Esophagus (tissue), 2 donors: ENCODE measurements around the gene CORO7. TPM values are rescaled to one million over a fixed set of nuclear protein-coding genes. Genes with fewer than 3 reads are reported as not detected.

Experiments used
- H3K27ac ChIP-seq, 2 donors: one replicate each; pipeline ENCODE4 v1.5.1; 2013; ENCODE audit warnings: low read depth in 2 of 2, mild to moderate bottlenecking in 2 of 2, inconsistent platforms in 1 of 2, low read length in 1 of 2, moderate library complexity in 1 of 2
- H3K27me3 ChIP-seq, 2 donors: one replicate each; pipeline ENCODE4 v1.6.1; 2013; ENCODE audit warnings: low read length in 2 of 2, control low read depth in 1 of 2, mild to moderate bottlenecking in 1 of 2; ENCODE audit not compliant: insufficient read depth in 2 of 2, control insufficient read depth in 1 of 2
- H3K36me3 ChIP-seq, 2 donors: one replicate each; pipeline ENCODE4 v1.6.1; 2013; ENCODE audit warnings: low read length in 1 of 2; ENCODE audit not compliant: control insufficient read depth in 2 of 2, insufficient read depth in 2 of 2
- H3K4me1 ChIP-seq, 2 donors: one replicate each; pipeline ENCODE4 v1.6.1; 2013; ENCODE audit warnings: low read length in 1 of 2; ENCODE audit not compliant: control insufficient read depth in 2 of 2, insufficient read depth in 2 of 2
- H3K4me3 ChIP-seq, 2 donors: one replicate each; pipeline ENCODE4 v1.5.1; 2013; ENCODE audit warnings: low read length in 2 of 2, mild to moderate bottlenecking in 2 of 2, low read depth in 1 of 2, moderate library complexity in 1 of 2
- H3K9me3 ChIP-seq, 2 donors: one replicate each; pipeline ENCODE4 v1.6.1; 2013; ENCODE audit warnings: mild to moderate bottlenecking in 2 of 2, low read depth in 1 of 2, low read length in 1 of 2, moderate library complexity in 1 of 2; ENCODE audit not compliant: control insufficient read depth in 2 of 2, insufficient read depth in 1 of 2
- WGBS, 2 donors: extraction: QIAGEN DNeasy Blood & Tissue Kit; methylation state at CpG; one replicate each; pipeline ENCODE4 v1.1.7; 2013; 5-methylcytosine and 5-hydroxymethylcytosine counted together
- polyA plus RNA-seq, 2 donors: library from polyadenylated mRNA; stranded (reverse); fragments of 200-250 nt; gene quantifications; one replicate each; pipeline ENCODE4 v1.2.3, GENCODE V29; 2013
- donor health status: healthy with polysubstance abuse.
- donor health status: Bipolar disorder and iron deficiency.

CORO7 gene
- polyA plus RNA-seq, 2 donors, result 11.6 to 12.8 TPM

DNA sequence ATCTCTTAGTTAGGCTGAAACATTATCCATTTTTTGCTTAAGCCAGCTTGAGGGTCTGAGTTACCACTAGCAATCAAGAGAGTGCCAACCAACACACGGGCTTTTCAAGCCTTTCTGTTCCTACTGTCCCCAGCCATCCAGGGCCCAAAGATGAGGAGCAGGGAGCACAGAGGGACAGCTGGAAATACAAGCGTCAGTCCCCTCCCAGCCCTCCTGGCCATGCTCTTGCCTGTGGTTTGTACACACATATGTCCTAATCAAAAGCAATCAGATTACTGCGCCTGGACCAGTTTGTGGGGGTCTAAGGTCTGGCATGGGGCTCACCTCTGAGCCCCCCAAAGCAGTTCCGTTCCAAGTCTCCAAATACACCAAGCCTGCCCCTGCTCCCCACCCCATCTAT is 3.5 kb downstream of the CORO7 start:
- WGBS, 2 donors, result 93 to 96% methylated on average over 4 of the region's 4 CpGs
- peaks cover 7 to 15% of the 10 kb centered on the region in 2 donors for H3K4me1 ChIP-seq
- no peak overlapping the region for H3K4me3 ChIP-seq
- no peak overlapping the region for H3K27ac ChIP-seq
- peaks cover 5 to 17% of the 10 kb centered on the region in 2 donors for H3K36me3 ChIP-seq
- H3K9me3 ChIP-seq, result no peaks in the 10 kb centered on the region
- no peaks in the 10 kb centered on the region for H3K27me3 ChIP-seq

DNA sequence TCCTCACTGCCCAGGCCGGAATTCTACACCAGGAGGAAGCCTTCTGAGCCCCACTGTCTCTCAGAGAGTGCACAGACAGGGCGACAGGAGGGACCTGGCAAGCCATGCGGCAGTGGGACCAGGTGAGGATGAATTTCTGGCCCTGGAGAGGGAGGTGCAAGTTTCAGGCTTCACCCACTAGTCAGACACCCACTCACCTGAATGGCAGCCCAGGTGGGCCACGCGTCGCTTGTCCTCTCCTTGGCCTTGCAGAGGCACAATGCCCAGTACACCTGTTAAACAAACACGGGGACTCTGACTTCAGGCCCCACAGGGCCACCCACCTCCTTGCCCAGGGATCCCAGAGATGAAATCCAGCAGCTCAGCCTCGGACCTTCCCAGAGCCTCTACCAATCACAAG is 4.2 kb downstream of the CORO7 start:
- H3K4me3 ChIP-seq, result no peak overlapping the region
- no peak overlapping the region for H3K27ac ChIP-seq
- 90% methylated on average over 8 of the region's 8 CpGs for WGBS, 2 donors
- no peaks in the 10 kb centered on the region for H3K27me3 ChIP-seq
- no peaks in the 10 kb centered on the region for H3K9me3 ChIP-seq
- H3K4me1 ChIP-seq, result peaks cover 7 to 15% of the 10 kb centered on the region in 2 donors
- H3K36me3 ChIP-seq, result peaks cover 8 to 23% of the 10 kb centered on the region in 2 donors

DNA sequence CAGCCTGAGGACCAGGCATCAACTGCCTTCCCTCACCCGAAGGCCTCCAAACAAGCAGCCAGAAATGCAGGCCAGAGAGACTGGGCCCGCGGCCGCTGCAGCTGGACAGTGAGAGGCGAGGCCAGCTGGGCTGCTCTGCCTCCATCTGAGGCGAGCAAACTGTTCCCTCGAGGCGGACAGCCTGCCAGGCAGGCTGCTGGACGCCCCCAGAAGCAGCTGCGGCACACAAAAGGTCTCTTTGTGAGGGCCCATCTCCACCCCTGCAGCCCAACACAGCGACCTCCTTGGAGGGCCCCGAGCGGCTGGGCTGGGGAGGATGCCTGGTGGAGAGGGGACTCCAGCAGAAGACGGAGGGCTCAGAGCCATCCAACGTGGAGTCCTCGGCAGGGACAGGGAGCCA is 4.7 kb downstream of the CORO7 start:
- H3K27ac ChIP-seq, result no peak overlapping the region
- whole genome bisulfite sequencing, 2 donors, result 70 to 78% methylated on average over 16 of the region's 16 CpGs
- H3K36me3 ChIP-seq, result peaks cover 8 to 23% of the 10 kb centered on the region in 2 donors
- H3K4me3 ChIP-seq, result no peak overlapping the region
- H3K27me3 ChIP-seq, result no peaks in the 10 kb centered on the region
- H3K9me3 ChIP-seq, result no peaks in the 10 kb centered on the region
- H3K4me1 ChIP-seq, result peaks cover 7 to 15% of the 10 kb centered on the region in 2 donors

DNA sequence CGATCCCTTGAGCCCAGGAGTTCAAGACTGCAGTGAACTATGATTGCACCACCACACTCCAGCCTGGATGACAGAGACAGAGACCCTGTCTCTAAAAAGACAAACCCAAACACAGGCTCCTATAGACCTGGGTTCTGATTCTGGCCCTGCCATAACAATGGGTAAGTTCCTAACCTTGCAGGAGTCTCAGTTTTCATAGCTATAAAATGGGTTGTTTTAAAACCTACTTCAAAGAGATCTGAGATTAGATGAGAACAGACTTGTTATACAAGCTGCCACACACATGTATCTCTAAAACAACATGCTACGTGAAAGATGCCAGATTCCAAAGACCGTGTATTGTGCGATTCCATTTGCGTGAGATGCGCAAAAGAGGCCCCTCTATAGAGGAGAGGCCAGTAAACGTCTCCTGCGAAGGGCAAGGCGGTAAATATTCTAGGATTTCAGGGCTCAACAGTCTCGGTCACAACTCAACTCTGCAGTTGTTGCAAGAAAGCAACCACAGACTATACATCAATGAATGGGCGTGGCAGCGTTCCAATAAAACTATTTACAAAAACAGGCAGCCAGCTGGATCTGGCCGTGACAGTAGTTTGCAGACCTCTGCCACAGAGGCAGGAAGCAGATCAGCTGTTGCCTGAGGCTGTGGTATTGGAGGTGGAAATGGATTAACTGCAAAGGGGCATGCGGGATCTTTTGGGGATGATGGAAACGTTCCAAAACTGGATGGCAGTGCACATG is 5.9 kb downstream of the CORO7 start:
- peaks cover 7 to 15% of the 10 kb centered on the region in 2 donors for H3K4me1 ChIP-seq
- H3K9me3 ChIP-seq, result no peaks in the 10 kb centered on the region
- H3K27me3 ChIP-seq, result no peaks in the 10 kb centered on the region
- no peak overlapping the region for H3K27ac ChIP-seq
- H3K36me3 ChIP-seq, result peaks cover 8 to 24% of the 10 kb centered on the region in 2 donors
- whole genome bisulfite sequencing, 2 donors, result 59 to 65% methylated on average over 15 of the region's 15 CpGs
- no peak overlapping the region for H3K4me3 ChIP-seq

DNA sequence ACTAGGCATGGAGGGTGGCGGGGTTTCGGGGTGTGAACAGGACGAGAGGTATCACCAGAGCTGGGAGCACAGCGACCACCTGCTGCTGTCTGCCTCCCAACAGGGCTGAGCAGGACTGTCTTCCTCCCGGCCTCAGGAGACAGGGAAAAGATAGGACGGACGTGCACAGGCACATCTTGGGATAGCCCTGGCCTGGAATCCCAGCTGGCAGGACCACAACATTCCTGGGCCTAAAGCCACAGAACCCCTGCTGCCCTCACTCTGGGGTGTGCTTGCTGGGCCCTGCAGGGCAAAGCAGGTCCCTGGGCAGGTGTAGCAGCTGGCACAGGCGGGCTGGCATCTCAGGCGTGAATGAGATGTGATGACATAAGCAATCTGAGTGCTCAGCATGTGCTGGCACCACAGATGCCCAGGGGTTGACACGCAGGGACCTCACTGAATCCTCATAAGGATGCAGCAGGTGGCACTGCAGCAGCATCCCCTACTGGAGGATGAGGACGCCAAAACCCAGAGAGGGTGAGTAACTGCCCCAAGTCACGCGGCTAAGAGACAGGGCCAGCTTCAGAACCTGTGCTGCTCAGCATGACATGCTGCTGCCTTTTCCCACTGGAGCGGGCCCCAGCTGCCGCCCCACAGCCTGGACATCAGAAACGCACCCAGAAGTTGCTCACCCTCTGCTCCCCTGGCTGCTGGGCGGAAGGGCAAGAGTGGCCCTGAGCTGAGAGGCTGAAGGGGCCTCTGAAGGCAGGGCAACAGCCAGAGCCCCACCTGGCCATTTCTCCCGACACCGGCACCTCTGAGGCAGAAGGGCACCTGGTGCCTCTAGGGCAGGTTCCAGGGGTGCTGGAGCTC is 7.1 kb downstream of the CORO7 start:
- Histone ChIP-seq H3K36me3 (peaks cover 8 to 35% of the 10 kb centered on the region in 2 donors), H3K27me3 (no peaks in the 10 kb centered on the region), H3K4me3 (no peak overlapping the region), H3K9me3 (no peaks in the 10 kb centered on the region), H3K27ac (no peak overlapping the region), H3K4me1 (peaks cover 0 to 12% of the 10 kb centered on the region in 2 donors)
- 63 to 76% methylated on average over 19 of the region's 19 CpGs for WGBS, 2 donors

DNA sequence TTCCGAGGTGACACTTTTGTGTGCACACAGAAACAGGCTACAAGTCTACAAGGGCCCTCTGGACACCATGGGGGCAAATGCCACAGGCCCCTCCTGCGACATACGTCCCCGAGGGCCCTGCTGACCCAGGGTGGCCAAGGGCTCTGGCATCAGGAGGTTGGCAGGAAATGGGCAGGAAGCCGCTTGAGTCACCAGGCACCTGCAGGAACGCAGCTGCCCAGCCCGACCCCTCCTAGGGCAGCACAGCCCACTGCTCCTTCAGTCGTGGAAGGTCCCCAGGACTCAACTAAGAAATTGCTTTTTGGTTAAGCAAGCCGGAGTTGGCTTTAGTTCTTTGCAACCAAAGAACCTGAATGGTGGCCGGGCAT is 8.1 kb downstream of the CORO7 start:
- Histone ChIP-seq H3K9me3 (no peaks in the 10 kb centered on the region), H3K36me3 (peaks cover 8 to 35% of the 10 kb centered on the region in 2 donors), H3K4me1 (peaks cover 0 to 12% of the 10 kb centered on the region in 2 donors), H3K27ac (no peak overlapping the region), H3K4me3 (no peak overlapping the region), H3K27me3 (no peaks in the 10 kb centered on the region)
- WGBS, 2 donors, result 83 to 91% methylated on average over 10 of the region's 10 CpGs

DNA sequence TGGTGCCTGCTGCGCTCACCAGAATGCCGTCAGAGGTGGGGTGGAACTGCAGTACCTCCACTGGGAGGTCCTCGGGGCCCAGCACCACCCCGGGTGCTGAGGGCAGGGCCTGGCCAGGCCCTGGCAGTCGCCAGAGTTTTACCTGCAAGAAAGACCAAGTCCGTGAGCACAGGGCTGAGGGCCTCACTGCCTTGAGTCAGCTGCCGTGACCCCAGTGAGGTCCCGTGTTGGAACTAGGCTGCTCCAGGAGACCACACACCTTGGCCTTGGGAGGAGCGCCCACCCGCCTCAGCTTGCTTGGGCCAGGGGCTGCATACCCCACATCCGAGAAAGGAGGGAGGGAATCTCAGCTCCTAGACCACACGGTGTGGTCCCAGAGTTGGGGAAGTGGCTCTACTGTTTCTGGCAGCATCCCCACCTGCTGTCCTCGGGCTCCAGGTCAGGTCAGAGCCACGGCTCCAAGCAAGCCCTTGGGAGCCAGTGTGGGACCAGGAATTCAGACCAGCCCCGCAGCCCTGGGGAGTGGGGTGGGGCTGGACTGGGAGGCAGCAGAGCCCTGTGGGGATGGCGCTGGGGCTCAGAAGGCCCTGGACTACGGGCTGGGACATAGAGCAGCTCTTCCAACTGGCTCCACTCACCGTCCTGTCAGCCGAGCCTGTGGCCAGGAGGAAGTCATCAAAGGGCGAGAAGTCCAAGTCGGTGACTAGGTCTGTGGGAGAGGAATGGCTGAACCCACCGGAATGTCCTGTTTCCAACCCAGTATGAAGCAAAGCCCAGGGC is 8.7 kb downstream of the CORO7 start:
- H3K4me1 ChIP-seq, result peaks cover 0 to 12% of the 10 kb centered on the region in 2 donors
- no peak overlapping the region for H3K4me3 ChIP-seq
- no peaks in the 10 kb centered on the region for H3K9me3 ChIP-seq
- WGBS, 2 donors, result 87 to 88% methylated on average over 22 of the region's 22 CpGs
- peaks cover 8 to 39% of the 10 kb centered on the region in 2 donors for H3K36me3 ChIP-seq
- H3K27ac ChIP-seq, result no peak overlapping the region
- H3K27me3 ChIP-seq, result no peaks in the 10 kb centered on the region

DNA sequence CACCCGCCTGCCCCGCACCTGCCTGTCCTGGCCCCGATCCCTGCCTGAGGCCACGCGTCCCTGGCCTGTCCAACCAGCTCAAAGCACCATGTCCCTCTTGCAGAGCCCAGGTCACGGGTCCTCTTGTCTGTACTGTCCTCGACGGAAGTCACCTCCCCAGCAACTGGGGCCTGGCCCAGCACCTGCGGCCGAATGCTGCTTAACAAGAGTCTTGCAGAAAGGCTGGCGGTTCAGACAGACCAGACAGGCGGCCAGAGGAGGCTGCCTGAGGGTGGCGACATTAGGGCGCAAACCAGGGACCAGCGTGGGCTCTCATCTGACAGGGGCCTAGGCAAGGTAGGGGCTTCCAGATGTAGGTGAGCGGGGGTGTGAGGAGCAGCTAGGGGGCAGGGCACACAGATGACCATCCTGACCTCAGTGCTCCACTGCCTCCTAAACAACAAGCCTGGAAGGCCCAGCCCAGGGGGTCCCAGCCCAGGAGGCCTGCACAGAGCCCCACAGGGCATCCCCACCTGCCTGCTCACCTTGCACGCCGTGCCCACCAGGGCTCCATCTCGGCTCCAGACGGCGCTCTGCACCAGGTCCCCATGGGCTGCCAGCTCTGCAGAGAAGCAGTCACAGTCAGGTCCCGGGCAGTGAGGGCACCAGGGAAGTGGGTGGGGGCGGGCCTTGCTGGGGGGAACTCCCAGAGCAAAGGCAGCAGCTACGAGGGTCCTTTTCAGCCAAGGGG is 11.3 kb downstream of the CORO7 start:
- Histone ChIP-seq H3K27ac (no peak overlapping the region), H3K36me3 (peaks cover 4 to 34% of the 10 kb centered on the region in 2 donors), H3K27me3 (no peaks in the 10 kb centered on the region), H3K9me3 (no peaks in the 10 kb centered on the region), H3K4me1 (peaks cover 0 to 15% of the 10 kb centered on the region in 2 donors), H3K4me3 (no peak overlapping the region)
- WGBS, 2 donors, result 90% methylated on average over 24 of the region's 24 CpGs
